ENCODE results near the gene ARMC9. TPM values are rescaled to one million over a fixed set of nuclear protein-coding genes. Genes with fewer than 3 reads are reported as not detected.

ARMC9 gene
- total and polyA plus RNA-seq, 2 of the 13 experiments (the other 11 are each of a cell fraction or from before 2014, with no cell fraction given) = 9.1 to 12.8 TPM

DNA sequence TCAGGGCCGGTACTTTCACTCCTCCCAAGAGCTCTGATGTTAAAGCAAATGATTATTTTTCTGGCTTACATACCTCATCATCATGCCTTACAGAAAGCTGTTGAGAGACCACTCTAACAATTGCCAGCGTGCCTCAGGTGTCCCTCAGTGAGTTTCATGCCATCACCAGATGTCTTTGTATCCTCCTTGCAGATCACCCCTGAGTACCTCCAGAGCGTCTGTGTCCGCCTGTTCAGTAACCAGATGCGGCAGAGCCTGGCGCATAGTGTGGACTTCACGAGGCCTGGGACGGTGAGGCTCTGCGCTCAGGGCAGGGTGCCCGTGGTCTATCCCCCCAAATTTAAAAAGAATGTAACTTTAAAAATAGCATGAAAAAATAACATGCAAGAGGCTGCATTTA, 41.3 kb downstream of the ARMC9 start:
- no peak for DNase-seq (ENCODE audit: low spot score)
- TF ChIP-seq CC2D1A (CRISPR knock-in tag; IDR thresholded peaks at IDR 0.05) (no peak), MAF1 (CRISPR knock-in tag; IDR thresholded peaks at IDR 0.05; ENCODE audit: borderline replicate concordance) (no peak), ZSCAN9 (CRISPR knock-in tag; IDR thresholded peaks at IDR 0.05; ENCODE audit: borderline replicate concordance) (no peak), PRMT3 (CRISPR knock-in tag; IDR thresholded peaks at IDR 0.05; ENCODE audit: borderline replicate concordance, low read depth) (no peak), ZNF496 (CRISPR knock-in tag; IDR thresholded peaks at IDR 0.05; ENCODE audit: insufficient replicate concordance) (no peak), RCOR2 (CRISPR knock-in tag; IDR thresholded peaks at IDR 0.05) (no peak), PHF21A (CRISPR knock-in tag; IDR thresholded peaks at IDR 0.05) (no peak), ZNF530 (CRISPR knock-in tag; IDR thresholded peaks at IDR 0.05; ENCODE audit: low read depth) (no peak), ZNF260 (CRISPR knock-in tag; IDR thresholded peaks at IDR 0.05; ENCODE audit: borderline replicate concordance, low read depth) (no peak), NFYB (CRISPR knock-in tag; IDR thresholded peaks at IDR 0.05) (no peak), ARID2 (CRISPR knock-in tag; IDR thresholded peaks at IDR 0.05; ENCODE audit: borderline replicate concordance) (no peak), PITX1 (CRISPR knock-in tag; IDR thresholded peaks at IDR 0.05) (no peak), NR2F2 (IDR thresholded peaks at IDR 0.05; ENCODE audit: borderline replicate concordance, low read depth) (no peak)
- TF ChIP-seq, protein P1, sequence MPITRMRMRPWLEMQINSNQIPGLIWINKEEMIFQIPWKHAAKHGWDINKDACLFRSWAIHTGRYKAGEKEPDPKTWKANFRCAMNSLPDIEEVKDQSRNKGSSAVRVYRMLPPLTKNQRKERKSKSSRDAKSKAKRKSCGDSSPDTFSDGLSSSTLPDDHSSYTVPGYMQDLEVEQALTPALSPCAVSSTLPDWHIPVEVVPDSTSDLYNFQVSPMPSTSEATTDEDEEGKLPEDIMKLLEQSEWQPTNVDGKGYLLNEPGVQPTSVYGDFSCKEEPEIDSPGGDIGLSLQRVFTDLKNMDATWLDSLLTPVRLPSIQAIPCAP (CRISPR knock-in tag; IDR thresholded peaks at IDR 0.05; ENCODE audit: low read depth) = no peak
- TF ChIP-seq, protein P2, sequence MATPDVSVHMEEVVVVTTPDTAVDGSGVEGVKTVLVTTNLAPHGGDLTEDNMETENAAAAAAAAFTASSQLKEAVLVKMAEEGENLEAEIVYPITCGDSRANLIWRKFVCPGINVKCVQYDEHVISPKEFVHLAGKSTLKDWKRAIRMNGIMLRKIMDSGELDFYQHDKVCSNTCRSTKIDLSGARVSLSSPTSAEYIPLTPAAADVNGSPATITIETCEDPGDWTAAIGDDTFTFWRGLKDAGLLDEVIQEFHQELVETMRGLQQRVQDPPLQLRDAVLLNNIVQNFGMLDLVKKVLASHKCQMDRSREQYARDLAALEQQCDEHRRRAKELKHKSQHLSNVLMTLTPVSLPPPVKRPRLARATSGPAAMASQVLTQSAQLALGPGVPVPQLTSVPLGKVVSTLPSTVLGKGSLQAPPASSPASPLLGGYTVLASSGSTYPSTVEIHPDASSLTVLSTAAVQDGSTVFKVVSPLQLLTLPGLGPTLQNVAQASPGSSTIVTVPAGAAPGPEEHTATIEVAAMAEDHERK (CRISPR knock-in tag; IDR thresholded peaks at IDR 0.05; ENCODE audit: low read depth) = no peak
- TF ChIP-seq, protein P3, sequence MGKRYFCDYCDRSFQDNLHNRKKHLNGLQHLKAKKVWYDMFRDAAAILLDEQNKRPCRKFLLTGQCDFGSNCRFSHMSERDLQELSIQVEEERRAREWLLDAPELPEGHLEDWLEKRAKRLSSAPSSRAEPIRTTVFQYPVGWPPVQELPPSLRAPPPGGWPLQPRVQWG (CRISPR knock-in tag; IDR thresholded peaks at IDR 0.05; ENCODE audit: borderline replicate concordance, low read depth) = no peak
- TF ChIP-seq, protein P4, sequence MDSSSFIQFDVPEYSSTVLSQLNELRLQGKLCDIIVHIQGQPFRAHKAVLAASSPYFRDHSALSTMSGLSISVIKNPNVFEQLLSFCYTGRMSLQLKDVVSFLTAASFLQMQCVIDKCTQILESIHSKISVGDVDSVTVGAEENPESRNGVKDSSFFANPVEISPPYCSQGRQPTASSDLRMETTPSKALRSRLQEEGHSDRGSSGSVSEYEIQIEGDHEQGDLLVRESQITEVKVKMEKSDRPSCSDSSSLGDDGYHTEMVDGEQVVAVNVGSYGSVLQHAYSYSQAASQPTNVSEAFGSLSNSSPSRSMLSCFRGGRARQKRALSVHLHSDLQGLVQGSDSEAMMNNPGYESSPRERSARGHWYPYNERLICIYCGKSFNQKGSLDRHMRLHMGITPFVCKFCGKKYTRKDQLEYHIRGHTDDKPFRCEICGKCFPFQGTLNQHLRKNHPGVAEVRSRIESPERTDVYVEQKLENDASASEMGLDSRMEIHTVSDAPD (CRISPR knock-in tag; IDR thresholded peaks at IDR 0.05) = no peak
- Histone ChIP-seq H2AFZ (ENCODE audit: low read length) (no peak overlapping the region), H3K79me2 (ENCODE audit: insufficient read depth, low read length) (no peaks in the 10 kb centered on the region), H3K9me3 (ENCODE audit: low read length) (no peaks in the 10 kb centered on the region), H4K20me1 (ENCODE audit: insufficient read depth, low read length) (no peaks in the 10 kb centered on the region), H3K9ac (ENCODE audit: insufficient read depth, low read depth, low read length) (no peak overlapping the region), H3K36me3 (replicated peaks in 1 of 2; ENCODE audit: control insufficient read depth in 1 of 2, insufficient read depth in 2 of 2, low read length in 2 of 2) (peaks cover 0 to 4% of the 10 kb centered on the region in 2 experiments; a peak in 2 of 5 replicates), H3K27me3 (ENCODE audit: control insufficient read depth in 1 of 2, insufficient read depth in 2 of 2, low read length in 2 of 2) (no peaks in the 10 kb centered on the region), H3K4me2 (ENCODE audit: low read depth, low read length) (no peak overlapping the region), H3K27ac (ENCODE audit: extremely low read length, insufficient read depth, low read length) (no peak overlapping the region), H3K4me3 (replicated peaks in 1 of 3; ENCODE audit: insufficient read depth in 1 of 3, low read depth in 2 of 3, low read length in 3 of 3) (no peak overlapping the region), H3K4me1 (ENCODE audit: insufficient read depth, low read length) (no peaks in the 10 kb centered on the region)
- 97% methylated on average over 10 of the region's 10 CpGs for WGBS (ENCODE audit: low lambda C conversion rate)
- FAIRE-seq = no peak
- ATAC-seq = no peak
- in situ Hi-C loops (cut with HindIII; ENCODE audit: extremely low pct_ligation_motif_present, low pct_unique_long_range_greater_than_20kb) (no loop called here), intact Hi-C loops (cut with micrococcal nuclease; ENCODE audit: unreplicated experiment) (no loop called here)
- ChIA-PET CTCF (ENCODE audit: low intra/inter-chr PET ratio, low total read pairs) (no interaction called here), POLR2A (no interaction called here)
- no TSS peak for BruUV-seq (replicated peaks)

Data from HepG2 (cell line).